WERI-Rb-1 (cell line): ENCODE measurements around the gene ACTG2.
"Not testable (repeated sequence)": the region's sequence is repeated elsewhere in the genome, so short reads cannot be mapped to it uniquely, and the experiment has no call there.

Source experiments
- DNase-seq: peaks from one replicate; pipeline ENCODE4 v3.0.0-alpha.2; 2020
- H3K27ac ChIP-seq: fragments of 250-450 bp; sonication (Bioruptor Pico); 2 replicates; pipeline ENCODE4 v1.5.1; 2020; ENCODE audit warnings: mild to moderate bottlenecking, moderate library complexity
- H3K27me3 ChIP-seq: fragments of 250-450 bp; sonication (Bioruptor Pico); 2 replicates; pipeline ENCODE4 v1.5.1; 2021; ENCODE audit warnings: mild to moderate bottlenecking, low read depth, moderate library complexity; ENCODE audit not compliant: insufficient read depth, severe bottlenecking
- H3K36me3 ChIP-seq: fragments of 250-450 bp; sonication (Bioruptor Pico); 2 replicates; pipeline ENCODE4 v1.5.1; 2020; ENCODE audit warnings: mild to moderate bottlenecking, moderate library complexity
- H3K4me3 ChIP-seq: 2 replicates; pipeline ENCODE4 v1.5.1; 2011; ENCODE audit warnings: low read depth, mild to moderate bottlenecking, control low read depth, low read length
- H3K9me3 ChIP-seq: fragments of 250-450 bp; sonication (Bioruptor Pico); 2 replicates; pipeline ENCODE4 v1.5.1; 2021; ENCODE audit warnings: mild to moderate bottlenecking, moderate library complexity; ENCODE audit not compliant: severe bottlenecking
- TF ChIP-seq, protein P1 (sequence below): IDR thresholded peaks from 2 replicates; pipeline ENCODE4 v1.5.1; 2011; ENCODE audit warnings: low read depth, mild to moderate bottlenecking, control low read depth, inconsistent platforms, low read length

ACTG2 gene

GRCh38 chr2:73877071-73877802 is 15.6 kb upstream of the ACTG2 start:
- TF ChIP-seq, protein P1, sequence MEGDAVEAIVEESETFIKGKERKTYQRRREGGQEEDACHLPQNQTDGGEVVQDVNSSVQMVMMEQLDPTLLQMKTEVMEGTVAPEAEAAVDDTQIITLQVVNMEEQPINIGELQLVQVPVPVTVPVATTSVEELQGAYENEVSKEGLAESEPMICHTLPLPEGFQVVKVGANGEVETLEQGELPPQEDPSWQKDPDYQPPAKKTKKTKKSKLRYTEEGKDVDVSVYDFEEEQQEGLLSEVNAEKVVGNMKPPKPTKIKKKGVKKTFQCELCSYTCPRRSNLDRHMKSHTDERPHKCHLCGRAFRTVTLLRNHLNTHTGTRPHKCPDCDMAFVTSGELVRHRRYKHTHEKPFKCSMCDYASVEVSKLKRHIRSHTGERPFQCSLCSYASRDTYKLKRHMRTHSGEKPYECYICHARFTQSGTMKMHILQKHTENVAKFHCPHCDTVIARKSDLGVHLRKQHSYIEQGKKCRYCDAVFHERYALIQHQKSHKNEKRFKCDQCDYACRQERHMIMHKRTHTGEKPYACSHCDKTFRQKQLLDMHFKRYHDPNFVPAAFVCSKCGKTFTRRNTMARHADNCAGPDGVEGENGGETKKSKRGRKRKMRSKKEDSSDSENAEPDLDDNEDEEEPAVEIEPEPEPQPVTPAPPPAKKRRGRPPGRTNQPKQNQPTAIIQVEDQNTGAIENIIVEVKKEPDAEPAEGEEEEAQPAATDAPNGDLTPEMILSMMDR = no peak
- Histone ChIP-seq H3K9me3 (no peaks in the 10 kb centered on the region), H3K27me3 (no peaks in the 10 kb centered on the region), H3K4me3 (no peak overlapping the region), H3K36me3 (no peaks in the 10 kb centered on the region), H3K27ac (no peak overlapping the region)
- no peak for DNase-seq

- H3K9me3 ChIP-seq, H3K27ac ChIP-seq, DNase-seq, H3K4me3 ChIP-seq, H3K27me3 ChIP-seq, H3K36me3 ChIP-seq: not testable (repeated sequence)
Observed at GRCh38 chr2:73877984-73878383, 14.8 kb upstream of the ACTG2 start.

DNA sequence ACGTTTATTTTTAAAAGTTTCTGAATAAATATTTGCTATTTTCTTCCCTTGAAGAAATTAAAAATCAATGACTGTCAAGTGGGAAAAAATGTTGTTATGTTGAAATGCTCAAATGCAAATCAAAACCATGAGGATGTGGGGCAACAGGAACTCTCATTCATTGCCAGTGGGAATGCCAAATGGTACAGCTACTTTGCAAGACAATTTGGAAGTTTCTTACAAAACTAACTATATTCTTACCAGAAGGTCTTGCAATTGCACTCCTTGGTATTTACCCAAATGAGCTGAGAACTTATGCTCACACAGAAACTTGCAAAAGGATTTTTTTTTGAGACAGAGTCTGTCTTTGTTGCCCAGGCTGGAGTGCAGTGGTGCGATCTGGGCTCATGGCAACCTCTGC is 7.4 kb upstream of the ACTG2 start:
- no peaks in the 10 kb centered on the region for H3K27me3 ChIP-seq
- no peak overlapping the region for H3K4me3 ChIP-seq
- H3K36me3 ChIP-seq = no peaks in the 10 kb centered on the region
- DNase-seq = no peak
- TF ChIP-seq, protein P1 = no peak
- H3K9me3 ChIP-seq = no peaks in the 10 kb centered on the region
- H3K27ac ChIP-seq = no peak overlapping the region

GRCh38 chr2:73886357-73886756 is 6.5 kb upstream of the ACTG2 start:
- TF ChIP-seq, protein P1 = no peak
- Histone ChIP-seq H3K4me3 (no peak overlapping the region), H3K27ac (no peak overlapping the region), H3K9me3 (no peaks in the 10 kb centered on the region), H3K27me3 (no peaks in the 10 kb centered on the region), H3K36me3 (no peaks in the 10 kb centered on the region)
- DNase-seq = no peak

- H3K36me3 ChIP-seq, H3K4me3 ChIP-seq, H3K27ac ChIP-seq, H3K27me3 ChIP-seq, H3K9me3 ChIP-seq, DNase-seq: not testable (repeated sequence)
Observed at GRCh38 chr2:73887596-73888353, 5.0 kb upstream of the ACTG2 start.

GRCh38 chr2:73888388-73888787 is 4.4 kb upstream of the ACTG2 start:
- Histone ChIP-seq H3K27ac (no peak overlapping the region), H3K27me3 (no peaks in the 10 kb centered on the region), H3K4me3 (no peak overlapping the region), H3K9me3 (no peaks in the 10 kb centered on the region), H3K36me3 (no peaks in the 10 kb centered on the region)
- DNase-seq = no peak
- TF ChIP-seq, protein P1 = no peak
